PC-3 (cell line): Measurements from ENCODE around the gene ECE1.
"Not testable (repeated sequence)": the region's sequence is repeated elsewhere in the genome, so short reads cannot be mapped to it uniquely, and the experiment has no call there.

Source experiments
- CTCF ChIP-seq: fragments of 300-600 bp; sonication (generic); conservative IDR thresholded peaks from 2 replicates; pipeline ENCODE4 v1.5.1; 2017; ENCODE audit warnings: antibody characterized with exemption, low read depth, mild to moderate bottlenecking, low read length
- EZH2 ChIP-seq: fragments of 300-600 bp; sonication (generic); IDR thresholded peaks from one replicate; pipeline ENCODE4 v1.6.1; 2017; ENCODE audit warnings: antibody characterized with exemption, mild to moderate bottlenecking, low read length; ENCODE audit not compliant: unreplicated experiment
- EZH2phosphoT487 ChIP-seq: fragments of 300-600 bp; sonication (generic); IDR thresholded peaks from 2 replicates; pipeline ENCODE4 v1.6.1; 2018; ENCODE audit warnings: mild to moderate bottlenecking, antibody characterized with exemption, low read length, borderline replicate concordance

- not testable (repeated sequence) for TF ChIP-seq EZH2, EZH2phosphoT487, CTCF
Measured at GRCh38 chr1:21178271-21178670, 112.0 kb downstream of the ECE1 start.
